ENCODE measurements around the gene RALGDS.

The RALGDS gene

GRCh38 chr9:133140174-133140505 lies 19.1 kb upstream of the RALGDS start:
- Histone ChIP-seq H3K4me1 (ENCODE audit: insufficient read depth, poor library complexity, severe bottlenecking) (peaks cover 9% of the 10 kb centered on the region), H3K27ac (ENCODE audit: poor library complexity, severe bottlenecking) (no peak overlapping the region), H3K4me3 (ENCODE audit: severe bottlenecking) (no peak overlapping the region), H3K9me3 (ENCODE audit: severe bottlenecking) (no peaks in the 10 kb centered on the region), H3K27me3 (ENCODE audit: insufficient read depth, poor library complexity, severe bottlenecking) (no peaks in the 10 kb centered on the region), H3K36me3 (ENCODE audit: low read depth) (no peaks in the 10 kb centered on the region)
- DNase-seq (ENCODE audit: low spot score) (no peak), ATAC-seq (ENCODE audit: low read depth) (no peak)
- TF ChIP-seq, protein P1, sequence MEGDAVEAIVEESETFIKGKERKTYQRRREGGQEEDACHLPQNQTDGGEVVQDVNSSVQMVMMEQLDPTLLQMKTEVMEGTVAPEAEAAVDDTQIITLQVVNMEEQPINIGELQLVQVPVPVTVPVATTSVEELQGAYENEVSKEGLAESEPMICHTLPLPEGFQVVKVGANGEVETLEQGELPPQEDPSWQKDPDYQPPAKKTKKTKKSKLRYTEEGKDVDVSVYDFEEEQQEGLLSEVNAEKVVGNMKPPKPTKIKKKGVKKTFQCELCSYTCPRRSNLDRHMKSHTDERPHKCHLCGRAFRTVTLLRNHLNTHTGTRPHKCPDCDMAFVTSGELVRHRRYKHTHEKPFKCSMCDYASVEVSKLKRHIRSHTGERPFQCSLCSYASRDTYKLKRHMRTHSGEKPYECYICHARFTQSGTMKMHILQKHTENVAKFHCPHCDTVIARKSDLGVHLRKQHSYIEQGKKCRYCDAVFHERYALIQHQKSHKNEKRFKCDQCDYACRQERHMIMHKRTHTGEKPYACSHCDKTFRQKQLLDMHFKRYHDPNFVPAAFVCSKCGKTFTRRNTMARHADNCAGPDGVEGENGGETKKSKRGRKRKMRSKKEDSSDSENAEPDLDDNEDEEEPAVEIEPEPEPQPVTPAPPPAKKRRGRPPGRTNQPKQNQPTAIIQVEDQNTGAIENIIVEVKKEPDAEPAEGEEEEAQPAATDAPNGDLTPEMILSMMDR (IDR thresholded peaks at IDR 0.05; ENCODE audit: poor library complexity, severe bottlenecking), result no peak

DNA sequence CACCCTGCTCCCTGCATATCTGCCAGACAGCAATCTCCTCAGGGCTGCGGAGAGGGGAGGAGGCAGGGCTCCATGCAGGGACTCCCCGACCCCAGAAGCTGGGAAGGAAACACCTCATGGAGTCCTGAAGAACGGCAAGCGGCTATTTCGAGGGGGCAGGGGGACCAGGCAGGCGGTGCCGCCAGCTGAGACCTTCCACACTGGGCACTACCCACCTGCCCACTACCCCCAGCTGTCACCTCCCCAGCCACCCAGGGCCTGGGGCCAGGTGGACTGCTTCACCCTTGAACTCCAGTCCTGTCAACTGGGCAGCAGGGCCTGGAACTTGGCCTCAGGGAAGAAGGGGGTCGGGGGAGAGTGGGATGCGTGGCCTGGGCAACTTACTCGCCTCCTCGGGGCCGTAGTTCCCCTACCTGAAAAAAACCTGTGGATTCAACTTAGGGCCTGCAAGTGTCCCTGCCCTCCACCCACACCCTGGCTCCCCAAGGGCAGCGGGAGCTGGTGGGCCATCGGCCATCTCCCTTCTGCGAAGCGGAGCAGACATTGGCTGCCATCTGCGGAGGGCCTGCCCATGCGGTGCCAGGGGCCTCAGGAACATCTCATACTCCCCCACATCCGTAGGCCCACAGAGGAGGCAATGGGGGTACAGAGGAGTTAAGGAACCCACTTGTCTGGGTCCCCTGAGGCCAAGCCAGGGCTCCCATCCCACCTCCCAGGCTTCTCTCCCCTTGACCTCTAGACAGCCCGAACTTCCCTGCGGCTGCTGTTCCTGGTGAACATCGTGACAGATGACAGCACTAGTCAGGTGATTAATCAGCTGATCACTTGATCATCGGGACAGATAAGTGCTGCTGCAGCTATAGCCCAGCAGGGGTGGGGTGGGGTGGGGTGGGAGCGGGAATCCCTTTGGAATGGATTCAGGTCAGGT lies 18.5 kb upstream of the RALGDS start:
- ATAC-seq (ENCODE audit: low read depth), result no peak
- Histone ChIP-seq H3K4me1 (ENCODE audit: insufficient read depth, poor library complexity, severe bottlenecking) (peaks cover 16% of the 10 kb centered on the region), H3K9me3 (ENCODE audit: severe bottlenecking) (no peaks in the 10 kb centered on the region), H3K27ac (ENCODE audit: poor library complexity, severe bottlenecking) (no peak overlapping the region), H3K36me3 (ENCODE audit: low read depth) (no peaks in the 10 kb centered on the region), H3K4me3 (ENCODE audit: severe bottlenecking) (no peak overlapping the region), H3K27me3 (ENCODE audit: insufficient read depth, poor library complexity, severe bottlenecking) (no peaks in the 10 kb centered on the region)
- no peak for DNase-seq (ENCODE audit: low spot score)
- TF ChIP-seq, protein P1 (IDR thresholded peaks at IDR 0.05; ENCODE audit: poor library complexity, severe bottlenecking), result no peak

GRCh38 chr9:133137451-133138231 lies 16.6 kb upstream of the RALGDS start:
- Histone ChIP-seq H3K36me3 (ENCODE audit: low read depth) (no peaks in the 10 kb centered on the region), H3K4me1 (ENCODE audit: insufficient read depth, poor library complexity, severe bottlenecking) (peaks cover 29% of the 10 kb centered on the region), H3K27me3 (ENCODE audit: insufficient read depth, poor library complexity, severe bottlenecking) (no peaks in the 10 kb centered on the region), H3K27ac (ENCODE audit: poor library complexity, severe bottlenecking) (no peak overlapping the region), H3K9me3 (ENCODE audit: severe bottlenecking) (no peaks in the 10 kb centered on the region), H3K4me3 (ENCODE audit: severe bottlenecking) (no peak overlapping the region)
- DNase-seq (ENCODE audit: low spot score) (no peak), ATAC-seq (ENCODE audit: low read depth) (no peak)
- TF ChIP-seq, protein P1 (IDR thresholded peaks at IDR 0.05; ENCODE audit: poor library complexity, severe bottlenecking), result no peak

DNA sequence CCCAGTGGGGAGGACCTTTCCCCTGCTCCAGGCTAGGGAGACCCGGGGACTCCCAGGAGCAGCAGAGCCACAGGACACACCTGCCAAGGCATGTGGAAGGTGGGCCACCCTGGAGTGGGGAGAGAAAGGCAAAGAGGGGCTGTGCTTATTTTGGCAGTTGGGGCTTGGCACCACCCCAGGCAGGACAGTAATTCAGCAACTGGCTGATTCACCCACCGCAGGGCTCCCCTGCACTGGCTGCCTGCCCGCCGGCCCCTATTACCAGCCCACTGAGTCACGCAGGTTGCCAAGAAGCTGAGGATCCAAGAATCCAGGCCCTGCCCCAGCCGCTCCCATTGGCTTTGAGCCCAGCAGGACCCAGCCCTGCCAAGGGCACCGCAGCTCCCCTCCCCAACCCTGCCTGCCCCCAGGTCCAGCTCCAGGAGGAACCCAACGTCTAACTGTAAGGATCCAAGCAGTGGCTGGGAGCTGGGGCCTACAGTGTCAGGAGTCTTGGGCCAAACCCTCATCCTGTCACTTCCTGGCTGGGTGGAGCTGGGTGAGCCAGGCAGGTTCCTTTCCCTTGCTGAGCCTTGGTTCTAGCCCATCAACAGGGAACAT lies 14.2 kb upstream of the RALGDS start:
- H3K27ac ChIP-seq (ENCODE audit: poor library complexity, severe bottlenecking), result peak overlapping the region; percentile 66
- no peaks in the 10 kb centered on the region for H3K9me3 ChIP-seq (ENCODE audit: severe bottlenecking)
- peaks cover 29% of the 10 kb centered on the region for H3K4me1 ChIP-seq (ENCODE audit: insufficient read depth, poor library complexity, severe bottlenecking)
- no peak overlapping the region for H3K4me3 ChIP-seq (ENCODE audit: severe bottlenecking)
- DNase-seq (ENCODE audit: low spot score) (peak; percentile 98), ATAC-seq (ENCODE audit: low read depth) (peak; percentile 83)
- H3K36me3 ChIP-seq (ENCODE audit: low read depth), result no peaks in the 10 kb centered on the region
- H3K27me3 ChIP-seq (ENCODE audit: insufficient read depth, poor library complexity, severe bottlenecking), result no peaks in the 10 kb centered on the region
- TF ChIP-seq, protein P1 (IDR thresholded peaks at IDR 0.05; ENCODE audit: poor library complexity, severe bottlenecking), result no peak

Data from RWPE2 (cell line).